NCI-H2107 (cell line): ENCODE data around the gene RAP1GAP2.
A peak's percentile ranks its signal among the peaks of the same experiment; 100 is the strongest.
"Not testable (repeated sequence)": the region's sequence is repeated elsewhere in the genome, so short reads cannot be mapped to it uniquely, and the experiment has no call there.

ENCODE experiments used
- DNase-seq: peaks from one replicate; lab custom pipeline; 2025; lab: John Stamatoyannopoulos, UW

The RAP1GAP2 gene

GRCh38 chr17:3043737-3044365, 247.6 kb downstream of the RAP1GAP2 start:
- DNase-seq, result no peak

- DNase-seq, result no peak
Observed at GRCh38 chr17:3046753-3047152, 250.5 kb downstream of the RAP1GAP2 start.

GRCh38 chr17:3048727-3049471, 252.7 kb downstream of the RAP1GAP2 start:
- DNase-seq, result peak; percentile 72

GRCh38 chr17:3049705-3050295, 253.6 kb downstream of the RAP1GAP2 start:
- DNase-seq, result no peak

- DNase-seq, result not testable (repeated sequence)
Observed at GRCh38 chr17:3054868-3055267, 258.6 kb downstream of the RAP1GAP2 start.

GRCh38 chr17:3062824-3063377, 266.7 kb downstream of the RAP1GAP2 start:
- DNase-seq, result not testable (repeated sequence)

GRCh38 chr17:3063507-3063906, 267.3 kb downstream of the RAP1GAP2 start, which contains the start of gene OR1D5:
TSS of gene OR1D5 (minus strand) at chr17:3063607. CDS start at chr17:3063607, 0 bp downstream.
- not testable (repeated sequence) for DNase-seq

- not testable (repeated sequence) for DNase-seq
Observed at GRCh38 chr17:3065192-3065591, 269.0 kb downstream of the RAP1GAP2 start.

- not testable (repeated sequence) for DNase-seq
Observed at GRCh38 chr17:3073850-3074249, 277.6 kb downstream of the RAP1GAP2 start.
